SK-N-SH treated with all-trans-retinoic acid at 6 μM for 48 hours (cell line): ENCODE data around the gene CLN5.

Experiments used
- BACH2 ChIP-seq: fragments of 250-450 bp; sonication (Bioruptor Pico); IDR thresholded peaks from 2 replicates; pipeline ENCODE4 v1.9.0; 2021; ENCODE audit warnings: mild to moderate bottlenecking, borderline replicate concordance
- CREB5 ChIP-seq: fragments of 250-450 bp; sonication (Bioruptor Pico); IDR thresholded peaks from 2 replicates; pipeline ENCODE4 v1.5.1; 2020; ENCODE audit warnings: low read depth, mild to moderate bottlenecking, moderate library complexity
- ESRRG ChIP-seq: fragments of 250-450 bp; sonication (Bioruptor Pico); IDR thresholded peaks from 2 replicates; pipeline ENCODE4 v1.6.1; 2021; ENCODE audit warnings: mild to moderate bottlenecking
- PATZ1 ChIP-seq: fragments of 250-450 bp; sonication (Bioruptor Pico); IDR thresholded peaks from 2 replicates; pipeline ENCODE4 v1.8.0; 2020; ENCODE audit warnings: mild to moderate bottlenecking, moderate library complexity, borderline replicate concordance
- POU6F1 ChIP-seq: fragments of 250-450 bp; sonication (Bioruptor Pico); IDR thresholded peaks from 2 replicates; pipeline ENCODE4 v1.8.0; 2021; ENCODE audit warnings: low read depth, mild to moderate bottlenecking, moderate library complexity, borderline replicate concordance
- RARB ChIP-seq: fragments of 250-450 bp; sonication (Bioruptor Pico); IDR thresholded peaks from 2 replicates; pipeline ENCODE4 v1.8.0; 2021; ENCODE audit warnings: mild to moderate bottlenecking, moderate library complexity
- TCF4 ChIP-seq: fragments of 250-450 bp; sonication (Bioruptor Pico); IDR thresholded peaks from 2 replicates; pipeline ENCODE4 v1.8.0; 2021; ENCODE audit warnings: mild to moderate bottlenecking, moderate library complexity, borderline replicate concordance
- TOX ChIP-seq: fragments of 250-450 bp; sonication (Bioruptor Pico); IDR thresholded peaks from 2 replicates; pipeline ENCODE4 v1.8.0; 2021; ENCODE audit warnings: mild to moderate bottlenecking, moderate library complexity, borderline replicate concordance
- TSHZ2 ChIP-seq: fragments of 250-450 bp; sonication (Bioruptor Pico); IDR thresholded peaks from 2 replicates; pipeline ENCODE4 v1.5.0; 2020; ENCODE audit warnings: mild to moderate bottlenecking, moderate library complexity
- ZFP3 ChIP-seq: fragments of 250-450 bp; sonication (Bioruptor Pico); IDR thresholded peaks from 2 replicates; pipeline ENCODE4 v1.5.0; 2020; ENCODE audit warnings: mild to moderate bottlenecking, moderate library complexity
- ZFP30 ChIP-seq: fragments of 450-650 bp; formaldehyde crosslinking; IDR thresholded peaks from 2 replicates; pipeline ENCODE4 v1.5.0; 2022; ENCODE audit warnings: mild to moderate bottlenecking, moderate library complexity
- ZNF565 ChIP-seq: fragments of 450-650 bp; formaldehyde crosslinking; conservative IDR thresholded peaks from 2 replicates; pipeline ENCODE4 v1.5.0; 2020; ENCODE audit warnings: low read depth, mild to moderate bottlenecking, moderate library complexity
- ZNF70 ChIP-seq: fragments of 450-650 bp; formaldehyde crosslinking; IDR thresholded peaks from 2 replicates; pipeline ENCODE4 v1.5.0; 2020; ENCODE audit warnings: mild to moderate bottlenecking, moderate library complexity
- ZNF8 ChIP-seq: fragments of 450-650 bp; formaldehyde crosslinking; IDR thresholded peaks from 2 replicates; pipeline ENCODE4 v1.5.0; 2020; ENCODE audit warnings: mild to moderate bottlenecking, moderate library complexity

GRCh38 chr13:76976490-76976889 is 15.4 kb upstream of the CLN5 start:
- TF ChIP-seq ZFP30 = no peak
- no peak for TF ChIP-seq TCF4 (CRISPR knock-in tag)
- no peak for TF ChIP-seq ZNF70
- no peak for TF ChIP-seq TSHZ2 (CRISPR knock-in tag)
- TF ChIP-seq CREB5 = no peak
- TF ChIP-seq ZNF8 = no peak
- TF ChIP-seq BACH2 (CRISPR knock-in tag) = no peak
- no peak for TF ChIP-seq TOX (CRISPR knock-in tag)
- no peak for TF ChIP-seq ESRRG (CRISPR knock-in tag)
- no peak for TF ChIP-seq ZNF565 (CRISPR knock-in tag)
- TF ChIP-seq POU6F1 (CRISPR knock-in tag) = no peak
- no peak for TF ChIP-seq ZFP3
- no peak for TF ChIP-seq PATZ1 (CRISPR knock-in tag)
- TF ChIP-seq RARB (CRISPR knock-in tag) = no peak
